Lower leg skin (tissue), 3 donors: ENCODE data around the gene AKIRIN1.

ENCODE experiments used
- POLR2A ChIP-seq, 2 donors: fragments of 450-650 bp; IDR thresholded peaks; one replicate each; pipeline ENCODE4 v1.6.1; 2016 to 2017; ENCODE audit warnings: antibody characterized with exemption in 2 of 2, mild to moderate bottlenecking in 1 of 2, moderate library complexity in 1 of 2
- TF ChIP-seq, protein P1 (sequence below), 3 donors: fragments of 450-650 bp; IDR thresholded peaks; one replicate each; pipeline ENCODE4 v1.5.1; 2016; ENCODE audit warnings: antibody characterized with exemption in 3 of 3, mild to moderate bottlenecking in 3 of 3, moderate library complexity in 2 of 3

DNA sequence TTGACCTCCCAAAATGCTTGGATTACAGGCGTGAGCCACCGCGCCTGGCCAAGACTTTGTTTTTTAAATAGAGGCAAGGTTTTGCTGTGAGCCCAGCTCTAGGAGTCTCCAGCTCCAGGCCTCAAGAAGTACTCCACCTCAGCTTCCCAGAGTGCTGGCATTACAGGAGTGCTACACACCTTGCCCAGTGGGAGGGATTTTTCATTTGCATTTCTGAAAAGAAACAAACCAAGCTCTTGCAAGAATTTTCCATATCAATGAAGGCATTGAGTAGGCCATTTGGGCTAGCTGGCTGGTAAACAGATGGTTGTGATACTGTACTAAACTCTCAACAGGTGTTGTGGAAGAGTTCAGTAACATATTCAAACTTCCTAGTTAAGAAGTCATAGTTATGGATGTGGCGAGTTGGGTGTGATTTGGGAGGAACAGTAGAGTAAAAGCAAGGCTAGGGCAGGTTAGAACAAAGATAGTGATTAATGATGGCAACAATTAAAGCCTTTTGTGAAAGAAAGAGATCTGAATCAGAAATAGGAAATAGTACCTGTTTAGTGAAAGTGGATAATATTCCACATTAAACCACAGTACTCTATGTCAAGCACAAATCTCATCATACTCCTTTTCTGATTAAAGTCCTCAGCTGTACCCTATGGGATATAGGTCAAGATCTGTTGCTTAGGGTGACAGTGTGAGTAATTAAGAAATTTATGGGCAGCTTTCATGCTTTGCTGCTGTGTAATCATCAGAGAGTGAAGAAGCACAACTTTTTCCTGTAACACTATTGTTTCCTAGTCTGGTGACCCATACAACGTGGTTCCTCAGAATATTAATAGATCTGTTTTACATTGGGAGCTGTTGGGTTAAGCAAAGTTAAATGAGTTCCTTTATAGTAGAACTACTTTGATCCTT is 10.7 kb downstream of the AKIRIN1 start:
- TF ChIP-seq, protein P1, sequence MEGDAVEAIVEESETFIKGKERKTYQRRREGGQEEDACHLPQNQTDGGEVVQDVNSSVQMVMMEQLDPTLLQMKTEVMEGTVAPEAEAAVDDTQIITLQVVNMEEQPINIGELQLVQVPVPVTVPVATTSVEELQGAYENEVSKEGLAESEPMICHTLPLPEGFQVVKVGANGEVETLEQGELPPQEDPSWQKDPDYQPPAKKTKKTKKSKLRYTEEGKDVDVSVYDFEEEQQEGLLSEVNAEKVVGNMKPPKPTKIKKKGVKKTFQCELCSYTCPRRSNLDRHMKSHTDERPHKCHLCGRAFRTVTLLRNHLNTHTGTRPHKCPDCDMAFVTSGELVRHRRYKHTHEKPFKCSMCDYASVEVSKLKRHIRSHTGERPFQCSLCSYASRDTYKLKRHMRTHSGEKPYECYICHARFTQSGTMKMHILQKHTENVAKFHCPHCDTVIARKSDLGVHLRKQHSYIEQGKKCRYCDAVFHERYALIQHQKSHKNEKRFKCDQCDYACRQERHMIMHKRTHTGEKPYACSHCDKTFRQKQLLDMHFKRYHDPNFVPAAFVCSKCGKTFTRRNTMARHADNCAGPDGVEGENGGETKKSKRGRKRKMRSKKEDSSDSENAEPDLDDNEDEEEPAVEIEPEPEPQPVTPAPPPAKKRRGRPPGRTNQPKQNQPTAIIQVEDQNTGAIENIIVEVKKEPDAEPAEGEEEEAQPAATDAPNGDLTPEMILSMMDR (IDR thresholded peaks at IDR 0.05), result no peak
- no peak for TF ChIP-seq POLR2A (IDR thresholded peaks at IDR 0.05)
